Neuronal stem cell (in vitro differentiated cells): Measurements from ENCODE around the gene GUCA1A.
"Not testable (repeated sequence)": the region's sequence is repeated elsewhere in the genome, so short reads cannot be mapped to it uniquely, and the experiment has no call there.

Experiments used
- DNase-seq: peaks from one replicate; pipeline ENCODE4 v3.0.0-alpha.2; 2013; ENCODE audit warnings: low spot score
- H2AFZ ChIP-seq: one replicate; pipeline ENCODE4 v1.6.1; 2013; ENCODE audit warnings: mild to moderate bottlenecking, low read length, inconsistent platforms
- H2AK5ac ChIP-seq: 2 replicates; pipeline ENCODE4 v1.6.1; 2013; ENCODE audit warnings: low read depth, mild to moderate bottlenecking, inconsistent platforms, low read length, moderate library complexity, mixed read lengths
- H2BK120ac ChIP-seq: 2 replicates; pipeline ENCODE4 v1.6.1; 2013; ENCODE audit warnings: low read depth, mild to moderate bottlenecking, inconsistent platforms, low read length, moderate library complexity, mixed read lengths
- H2BK12ac ChIP-seq: one replicate; pipeline ENCODE4 v1.6.1; 2013; ENCODE audit warnings: low read length, inconsistent platforms
- H2BK15ac ChIP-seq: 2 replicates; pipeline ENCODE4 v1.6.1; 2013; ENCODE audit warnings: mild to moderate bottlenecking, low read length, inconsistent platforms, mixed read lengths
- H2BK5ac ChIP-seq: one replicate; pipeline ENCODE4 v1.6.1; 2013; ENCODE audit warnings: inconsistent platforms, mild to moderate bottlenecking, low read length, moderate library complexity
- H3K14ac ChIP-seq: one replicate; pipeline ENCODE4 v1.6.1; 2013; ENCODE audit warnings: low read length, inconsistent platforms
- H3K18ac ChIP-seq: 2 replicates; pipeline ENCODE4 v1.6.1; 2013; ENCODE audit warnings: low read length, inconsistent platforms
- H3K23ac ChIP-seq: 2 replicates; pipeline ENCODE4 v1.6.1; 2013; ENCODE audit warnings: low read depth, mild to moderate bottlenecking, mixed read lengths, low read length, inconsistent platforms; ENCODE audit not compliant: poor library complexity
- H3K27ac ChIP-seq: replicated peaks from 3 replicates; pipeline ENCODE4 v1.5.1; 2013; ENCODE audit warnings: low read length, inconsistent platforms
- H3K27me3 ChIP-seq, 3 experiments: 2 replicates each; pipeline ENCODE4 v1.6.1; 2013; ENCODE audit warnings: low read length in 3 of 3, mild to moderate bottlenecking in 2 of 3, inconsistent platforms in 1 of 3, low read depth in 1 of 3, mixed read lengths in 1 of 3, moderate library complexity in 1 of 3; ENCODE audit not compliant: control insufficient read depth in 3 of 3, insufficient read depth in 3 of 3
- H3K36me3 ChIP-seq, 2 donors: replicated peaks in 1 of 2; 2 replicates each; pipeline ENCODE4 v1.6.1; 2013; ENCODE audit warnings: low read length in 2 of 2; ENCODE audit not compliant: control insufficient read depth in 2 of 2, insufficient read depth in 2 of 2
- H3K4ac ChIP-seq: 2 replicates; pipeline ENCODE4 v1.6.1; 2013; ENCODE audit warnings: inconsistent platforms, mild to moderate bottlenecking, low read length, moderate library complexity
- H3K4me1 ChIP-seq, 2 donors: 1 replicate in 1 of 2; 2 replicates in 1 of 2; pipeline ENCODE4 v1.6.1; 2013; ENCODE audit warnings: low read length in 2 of 2, low read depth in 1 of 2; ENCODE audit not compliant: control insufficient read depth in 2 of 2, insufficient read depth in 1 of 2
- H3K4me2 ChIP-seq: one replicate; pipeline ENCODE4 v1.6.1; 2013; ENCODE audit warnings: mild to moderate bottlenecking, low read length, inconsistent platforms; ENCODE audit not compliant: insufficient read depth, poor library complexity, severe bottlenecking
- H3K4me3 ChIP-seq, 2 donors: 2 replicates each; pipeline ENCODE4 v1.5.1; 2013; ENCODE audit warnings: low read length in 2 of 2, mild to moderate bottlenecking in 2 of 2, inconsistent platforms in 1 of 2, moderate library complexity in 1 of 2
- H3K79me1 ChIP-seq: one replicate; pipeline ENCODE4 v1.6.1; 2013; ENCODE audit warnings: low read depth, mild to moderate bottlenecking, inconsistent platforms, low read length, moderate library complexity
- H3K9ac ChIP-seq: one replicate; pipeline ENCODE4 v1.6.1; 2013; ENCODE audit warnings: mild to moderate bottlenecking, low read depth, low read length, inconsistent platforms; ENCODE audit not compliant: poor library complexity
- H3K9me3 ChIP-seq, 2 donors: replicated peaks in 1 of 2; 2 replicates each; pipeline versions ENCODE3 to v1.6.1; 2013; ENCODE audit warnings: low read length in 2 of 2, mild to moderate bottlenecking in 2 of 2, inconsistent platforms in 1 of 2, low read depth in 1 of 2, mixed read lengths in 1 of 2, moderate library complexity in 1 of 2; ENCODE audit not compliant: control insufficient read depth in 2 of 2, insufficient read depth in 1 of 2
- H4K8ac ChIP-seq: one replicate; pipeline ENCODE4 v1.6.1; 2013; ENCODE audit warnings: low read depth, mild to moderate bottlenecking, inconsistent platforms, low read length, moderate library complexity
- H4K91ac ChIP-seq: one replicate; pipeline ENCODE4 v1.6.1; 2013; ENCODE audit warnings: low read length, low read depth, mild to moderate bottlenecking, inconsistent platforms; ENCODE audit not compliant: poor library complexity
- WGBS, 2 donors: extraction: QIAGEN DNeasy Blood & Tissue Kit; methylation state at CpG; one replicate each; pipeline ENCODE4 v1.1.7; 2013; ENCODE audit warnings: missing lambda C conversion rate in 2 of 2, mixed read lengths in 1 of 2; ENCODE audit not compliant: insufficient read length in 2 of 2, insufficient replicate concordance in 1 of 2; ENCODE audit errors: extremely low coverage in 2 of 2; 5-methylcytosine and 5-hydroxymethylcytosine counted together

The GUCA1A gene

DNA sequence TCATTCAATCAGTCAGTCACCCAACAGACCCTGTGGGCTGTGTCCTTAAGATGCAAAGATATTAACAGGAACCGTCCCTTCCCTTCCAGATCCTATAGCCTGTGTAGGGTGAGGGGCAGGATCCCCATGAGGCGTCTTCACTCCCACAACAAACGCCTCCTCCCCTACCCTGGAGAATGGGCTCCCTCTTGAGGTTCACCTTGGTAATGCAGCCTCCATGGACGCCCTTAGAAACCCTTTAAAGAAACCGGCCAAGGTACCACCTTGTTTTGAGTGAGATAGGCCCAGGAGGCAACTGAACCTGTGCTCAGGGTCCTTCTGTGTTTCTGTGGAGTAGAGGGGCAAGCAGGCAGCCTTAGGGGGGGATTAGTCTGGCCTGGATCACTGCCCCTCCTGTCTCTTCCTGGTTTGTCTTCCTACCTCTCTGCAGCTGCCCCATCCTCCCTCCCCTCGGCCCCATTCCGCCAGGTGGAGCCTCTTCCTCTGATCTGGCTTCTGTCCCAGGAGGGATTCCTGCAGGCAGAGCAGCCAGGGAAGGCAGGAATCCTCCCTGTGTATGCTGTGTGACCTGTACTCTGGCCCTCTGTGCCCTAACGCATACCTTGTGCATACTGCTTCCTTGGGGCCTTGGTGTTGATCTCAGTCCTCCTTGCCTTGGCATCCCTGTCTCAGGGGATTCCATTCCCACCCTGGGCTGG is 6.6 kb upstream of the GUCA1A start:
- Histone ChIP-seq H3K4ac (no peak overlapping the region), H2BK12ac (peak overlapping the region; percentile 87), H2BK15ac (peak overlapping the region; percentile 65), H3K79me1 (no peaks in the 10 kb centered on the region), H3K36me3 (no peaks in the 10 kb centered on the region), H3K9me3 (no peaks in the 10 kb centered on the region), H2AFZ (peak overlapping the region; percentile 78), H3K23ac (no peak overlapping the region), H3K4me1 (peaks cover 6 to 14% of the 10 kb centered on the region in 2 donors), H3K4me3 (no peak overlapping the region), H3K14ac (no peak overlapping the region), H2BK5ac (no peak overlapping the region), H4K8ac (peak overlapping the region; percentile 20), H2BK120ac (no peak overlapping the region), H3K27ac (no peak overlapping the region), H3K4me2 (no peak overlapping the region), H3K9ac (no peak overlapping the region), H3K27me3 (peaks cover 0 to 12% (median 0%) of the 10 kb centered on the region in 3 experiments), H4K91ac (no peak overlapping the region), H3K18ac (peak overlapping the region; percentile 63), H2AK5ac (peak overlapping the region; percentile 18)
- DNase-seq = peak; percentile 87
- WGBS, 2 donors = no CpG with 5 or more reads among the region's 8 CpGs

DNA sequence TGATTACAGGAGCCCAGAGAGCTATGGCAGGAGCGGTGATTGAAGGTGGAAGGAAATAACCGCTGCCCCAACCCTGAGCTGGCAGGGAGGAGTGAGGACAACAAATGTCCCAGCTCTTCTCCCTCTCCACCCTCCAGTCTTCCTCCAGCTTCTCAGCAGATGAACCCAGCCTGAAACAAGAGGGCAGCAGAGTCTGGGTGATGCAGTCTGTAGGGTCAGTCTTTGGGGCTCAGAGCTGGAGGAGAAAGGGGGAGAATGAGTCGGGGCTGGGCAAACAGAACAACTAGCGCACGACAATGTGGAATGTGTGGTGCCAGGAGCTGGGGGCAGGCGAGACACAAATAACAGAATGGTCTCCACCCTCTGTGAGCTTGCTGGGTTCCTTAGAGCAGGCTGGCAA is 4.5 kb upstream of the GUCA1A start:
- no peak overlapping the region for H2BK12ac ChIP-seq
- H4K91ac ChIP-seq = peak overlapping the region; percentile 39
- no peak overlapping the region for H3K14ac ChIP-seq
- H3K9ac ChIP-seq = no peak overlapping the region
- WGBS, 2 donors = no CpG with 5 or more reads among the region's 6 CpGs
- peak overlapping the region; percentile 35 for H3K18ac ChIP-seq
- no peak overlapping the region for H4K8ac ChIP-seq
- H3K36me3 ChIP-seq = no peaks in the 10 kb centered on the region
- no peak for DNase-seq
- no peak overlapping the region for H3K4me3 ChIP-seq
- peaks cover 0 to 12% (median 0%) of the 10 kb centered on the region in 3 experiments for H3K27me3 ChIP-seq
- H3K4me2 ChIP-seq = no peak overlapping the region
- no peak overlapping the region for H2AFZ ChIP-seq
- no peaks in the 10 kb centered on the region for H3K9me3 ChIP-seq
- peaks cover 2 to 4% of the 10 kb centered on the region in 2 donors for H3K4me1 ChIP-seq
- no peak overlapping the region for H3K27ac ChIP-seq
- no peak overlapping the region for H2BK15ac ChIP-seq
- no peaks in the 10 kb centered on the region for H3K79me1 ChIP-seq
- no peak overlapping the region for H3K4ac ChIP-seq
- H2BK120ac ChIP-seq = peak overlapping the region; percentile 39
- H3K23ac ChIP-seq = peak overlapping the region; percentile 27
- no peak overlapping the region for H2AK5ac ChIP-seq
- H2BK5ac ChIP-seq = no peak overlapping the region

DNA sequence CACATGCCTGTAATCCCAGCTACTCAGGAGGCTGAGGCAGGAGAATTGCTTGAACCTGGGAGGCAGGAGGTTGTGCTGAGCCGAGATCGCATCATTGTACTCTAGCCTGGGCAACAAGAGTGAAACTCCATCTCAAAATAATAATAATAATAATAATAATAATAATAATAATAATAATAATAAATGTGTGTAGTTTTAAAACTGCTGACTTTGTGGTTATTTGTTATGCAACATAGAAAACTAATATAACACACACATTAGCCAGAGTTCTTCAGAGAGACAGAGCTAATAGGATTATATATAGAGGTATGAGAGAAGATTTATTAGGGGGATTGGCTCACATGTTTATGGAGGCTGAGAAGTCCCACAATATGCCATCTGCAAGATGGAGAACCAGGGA is 3.4 kb upstream of the GUCA1A start:
- not testable (repeated sequence) for H3K4me1 ChIP-seq, H2BK120ac ChIP-seq, H3K18ac ChIP-seq, H3K9ac ChIP-seq, H3K4me3 ChIP-seq, H3K79me1 ChIP-seq, H2BK15ac ChIP-seq, DNase-seq, H2AK5ac ChIP-seq, H2BK12ac ChIP-seq, H2BK5ac ChIP-seq, H4K91ac ChIP-seq, H3K27ac ChIP-seq, H2AFZ ChIP-seq, H3K36me3 ChIP-seq, H3K9me3 ChIP-seq, H3K4ac ChIP-seq, H4K8ac ChIP-seq, H3K14ac ChIP-seq, H3K4me2 ChIP-seq, H3K23ac ChIP-seq
- H3K27me3 ChIP-seq = peaks cover 0 to 12% (median 0%) of the 10 kb centered on the region in 3 experiments
- no CpG with 5 or more reads among the region's 2 CpGs for WGBS, 2 donors

DNA sequence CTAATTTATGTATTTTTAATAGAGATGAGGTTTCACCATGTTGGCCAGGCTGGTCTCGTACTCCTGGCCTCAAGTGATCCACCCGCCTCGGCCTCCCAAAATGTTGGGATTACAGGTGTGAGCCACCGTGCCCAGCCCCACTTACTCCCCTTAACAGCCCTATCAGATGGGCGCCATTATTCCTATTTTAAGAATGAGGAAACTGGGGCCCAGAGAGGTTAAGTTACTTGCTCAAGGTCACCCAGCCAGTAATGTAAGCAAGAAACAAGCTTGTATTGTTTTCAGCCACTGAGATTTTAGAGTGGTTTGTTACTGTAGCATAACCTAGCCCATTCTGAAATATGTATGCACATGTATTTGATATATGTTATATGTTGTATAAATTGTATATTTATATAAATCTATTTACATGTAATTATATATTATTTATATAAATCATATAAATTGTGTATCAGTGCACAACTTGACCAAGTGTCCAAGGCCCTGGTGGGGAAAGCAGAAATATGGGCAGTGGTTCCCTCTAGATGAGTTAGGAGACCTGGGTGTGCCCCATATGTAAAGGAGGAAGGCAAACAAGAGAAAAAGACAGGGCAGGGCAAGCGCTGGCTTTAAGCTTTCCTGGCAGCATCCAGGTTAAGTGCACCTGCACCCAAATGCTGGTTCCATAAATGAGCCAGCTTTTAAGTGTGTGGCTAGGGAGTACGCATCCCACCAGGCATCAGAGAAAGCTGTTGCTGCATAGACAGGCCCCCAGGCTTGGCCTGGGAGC is 1.2 kb upstream of the GUCA1A start:
- no peak overlapping the region for H3K9ac ChIP-seq
- no peak overlapping the region for H2BK15ac ChIP-seq
- no peak overlapping the region for H3K23ac ChIP-seq
- H2BK12ac ChIP-seq = no peak overlapping the region
- H4K91ac ChIP-seq = no peak overlapping the region
- H3K36me3 ChIP-seq = no peaks in the 10 kb centered on the region
- H3K4me3 ChIP-seq = peak overlapping the region in 1 of 2 donors; percentile 57
- no peak overlapping the region for H2BK5ac ChIP-seq
- no CpG with 5 or more reads among the region's 7 CpGs for WGBS, 2 donors
- no peak overlapping the region for H3K4me2 ChIP-seq
- no peak overlapping the region for H3K18ac ChIP-seq
- H2AFZ ChIP-seq = no peak overlapping the region
- H2BK120ac ChIP-seq = no peak overlapping the region
- H2AK5ac ChIP-seq = no peak overlapping the region
- no peak overlapping the region for H3K14ac ChIP-seq
- H4K8ac ChIP-seq = no peak overlapping the region
- H3K4ac ChIP-seq = no peak overlapping the region
- H3K79me1 ChIP-seq = no peaks in the 10 kb centered on the region
- no peak for DNase-seq
- H3K27me3 ChIP-seq = peaks cover 0 to 12% (median 0%) of the 10 kb centered on the region in 3 experiments
- no peaks in the 10 kb centered on the region for H3K4me1 ChIP-seq
- no peak overlapping the region for H3K27ac ChIP-seq
- H3K9me3 ChIP-seq = no peaks in the 10 kb centered on the region
